OCI-LY7 (cell line): ENCODE measurements around the gene SCUBE3.

Source experiments
- CTCF ChIP-seq: fragments of 200-600 bp; sonication (generic); conservative IDR thresholded peaks from 2 replicates; pipeline ENCODE4 v1.5.1; 2014; ENCODE audit warnings: mild to moderate bottlenecking, antibody characterized with exemption, low read length, moderate library complexity, mixed read lengths
- EZH2phosphoT487 ChIP-seq: fragments of 200-600 bp; sonication (generic); IDR thresholded peaks from 2 replicates; pipeline ENCODE4 v1.6.1; 2018; ENCODE audit warnings: low read depth, borderline replicate concordance, mild to moderate bottlenecking, mixed run types, antibody characterized with exemption, low read length, moderate library complexity, mixed read lengths

- TF ChIP-seq CTCF (no peak), EZH2phosphoT487 (no peak)
Measured at GRCh38 chr6:35247642-35248231, 34.0 kb downstream of the SCUBE3 start.
